Measurements from ENCODE around the gene ABHD6.

ABHD6 gene

GRCh38 chr3:58237238-58237940 lies at the start of gene ABHD6 (continued):
- TF ChIP-seq, protein P1, sequence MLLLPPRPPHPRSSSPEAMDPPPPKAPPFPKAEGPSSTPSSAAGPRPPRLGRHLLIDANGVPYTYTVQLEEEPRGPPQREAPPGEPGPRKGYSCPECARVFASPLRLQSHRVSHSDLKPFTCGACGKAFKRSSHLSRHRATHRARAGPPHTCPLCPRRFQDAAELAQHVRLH (tag by site-specific recombination; IDR thresholded peaks at IDR 0.05) = no peak
- TF ChIP-seq KLF16 (tag by site-specific recombination; IDR thresholded peaks at IDR 0.05) (peak; percentile 81; the same call in 1 of the 2 replicates), ZNF155 (tag by site-specific recombination; IDR thresholded peaks at IDR 0.05) (no peak), ZFP3 (tag by site-specific recombination; IDR thresholded peaks at IDR 0.05; ENCODE audit: low read depth) (no peak), ZNF501 (tag by site-specific recombination; IDR thresholded peaks at IDR 0.05) (no peak), ZNF639 (tag by site-specific recombination; IDR thresholded peaks at IDR 0.05) (no peak), ZBTB48 (tag by site-specific recombination; IDR thresholded peaks at IDR 0.05) (no peak), ZNF112 (tag by site-specific recombination; IDR thresholded peaks at IDR 0.05) (no peak), PRDM4 (tag by site-specific recombination; IDR thresholded peaks at IDR 0.05) (no peak), ZNF707 (tag by site-specific recombination; IDR thresholded peaks at IDR 0.05) (no peak), FEZF1 (tag by site-specific recombination; IDR thresholded peaks at IDR 0.05) (no peak), ZNF548 (tag by site-specific recombination; IDR thresholded peaks at IDR 0.05) (no peak), AEBP2 (tag by site-specific recombination; IDR thresholded peaks at IDR 0.05; ENCODE audit: borderline replicate concordance) (no peak), ZNF660 (tag by site-specific recombination; IDR thresholded peaks at IDR 0.05) (peak; percentile 31; the same call in 1 of the 2 replicates), ZNF426 (tag by site-specific recombination; IDR thresholded peaks at IDR 0.05) (no peak), ZFP69B (tag by site-specific recombination; IDR thresholded peaks at IDR 0.05) (no peak), ZNF211 (tag by site-specific recombination; IDR thresholded peaks at IDR 0.05; ENCODE audit: low read depth) (no peak), PBX3 (CRISPR knock-in tag; IDR thresholded peaks at IDR 0.05) (0 out of 2 replicates have a peak, but pooled peaks have one; percentile 38)
- TF ChIP-seq, protein P2, sequence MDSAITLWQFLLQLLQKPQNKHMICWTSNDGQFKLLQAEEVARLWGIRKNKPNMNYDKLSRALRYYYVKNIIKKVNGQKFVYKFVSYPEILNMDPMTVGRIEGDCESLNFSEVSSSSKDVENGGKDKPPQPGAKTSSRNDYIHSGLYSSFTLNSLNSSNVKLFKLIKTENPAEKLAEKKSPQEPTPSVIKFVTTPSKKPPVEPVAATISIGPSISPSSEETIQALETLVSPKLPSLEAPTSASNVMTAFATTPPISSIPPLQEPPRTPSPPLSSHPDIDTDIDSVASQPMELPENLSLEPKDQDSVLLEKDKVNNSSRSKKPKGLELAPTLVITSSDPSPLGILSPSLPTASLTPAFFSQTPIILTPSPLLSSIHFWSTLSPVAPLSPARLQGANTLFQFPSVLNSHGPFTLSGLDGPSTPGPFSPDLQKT (IDR thresholded peaks at IDR 0.05; ENCODE audit: borderline replicate concordance, low read depth, low read length) = no peak
- TF ChIP-seq, protein P3, sequence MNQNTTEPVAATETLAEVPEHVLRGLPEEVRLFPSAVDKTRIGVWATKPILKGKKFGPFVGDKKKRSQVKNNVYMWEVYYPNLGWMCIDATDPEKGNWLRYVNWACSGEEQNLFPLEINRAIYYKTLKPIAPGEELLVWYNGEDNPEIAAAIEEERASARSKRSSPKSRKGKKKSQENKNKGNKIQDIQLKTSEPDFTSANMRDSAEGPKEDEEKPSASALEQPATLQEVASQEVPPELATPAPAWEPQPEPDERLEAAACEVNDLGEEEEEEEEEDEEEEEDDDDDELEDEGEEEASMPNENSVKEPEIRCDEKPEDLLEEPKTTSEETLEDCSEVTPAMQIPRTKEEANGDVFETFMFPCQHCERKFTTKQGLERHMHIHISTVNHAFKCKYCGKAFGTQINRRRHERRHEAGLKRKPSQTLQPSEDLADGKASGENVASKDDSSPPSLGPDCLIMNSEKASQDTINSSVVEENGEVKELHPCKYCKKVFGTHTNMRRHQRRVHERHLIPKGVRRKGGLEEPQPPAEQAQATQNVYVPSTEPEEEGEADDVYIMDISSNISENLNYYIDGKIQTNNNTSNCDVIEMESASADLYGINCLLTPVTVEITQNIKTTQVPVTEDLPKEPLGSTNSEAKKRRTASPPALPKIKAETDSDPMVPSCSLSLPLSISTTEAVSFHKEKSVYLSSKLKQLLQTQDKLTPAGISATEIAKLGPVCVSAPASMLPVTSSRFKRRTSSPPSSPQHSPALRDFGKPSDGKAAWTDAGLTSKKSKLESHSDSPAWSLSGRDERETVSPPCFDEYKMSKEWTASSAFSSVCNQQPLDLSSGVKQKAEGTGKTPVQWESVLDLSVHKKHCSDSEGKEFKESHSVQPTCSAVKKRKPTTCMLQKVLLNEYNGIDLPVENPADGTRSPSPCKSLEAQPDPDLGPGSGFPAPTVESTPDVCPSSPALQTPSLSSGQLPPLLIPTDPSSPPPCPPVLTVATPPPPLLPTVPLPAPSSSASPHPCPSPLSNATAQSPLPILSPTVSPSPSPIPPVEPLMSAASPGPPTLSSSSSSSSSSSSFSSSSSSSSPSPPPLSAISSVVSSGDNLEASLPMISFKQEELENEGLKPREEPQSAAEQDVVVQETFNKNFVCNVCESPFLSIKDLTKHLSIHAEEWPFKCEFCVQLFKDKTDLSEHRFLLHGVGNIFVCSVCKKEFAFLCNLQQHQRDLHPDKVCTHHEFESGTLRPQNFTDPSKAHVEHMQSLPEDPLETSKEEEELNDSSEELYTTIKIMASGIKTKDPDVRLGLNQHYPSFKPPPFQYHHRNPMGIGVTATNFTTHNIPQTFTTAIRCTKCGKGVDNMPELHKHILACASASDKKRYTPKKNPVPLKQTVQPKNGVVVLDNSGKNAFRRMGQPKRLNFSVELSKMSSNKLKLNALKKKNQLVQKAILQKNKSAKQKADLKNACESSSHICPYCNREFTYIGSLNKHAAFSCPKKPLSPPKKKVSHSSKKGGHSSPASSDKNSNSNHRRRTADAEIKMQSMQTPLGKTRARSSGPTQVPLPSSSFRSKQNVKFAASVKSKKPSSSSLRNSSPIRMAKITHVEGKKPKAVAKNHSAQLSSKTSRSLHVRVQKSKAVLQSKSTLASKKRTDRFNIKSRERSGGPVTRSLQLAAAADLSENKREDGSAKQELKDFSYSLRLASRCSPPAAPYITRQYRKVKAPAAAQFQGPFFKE (tag by site-specific recombination; IDR thresholded peaks at IDR 0.05; ENCODE audit: borderline replicate concordance) = no peak
- TF ChIP-seq, protein P4, sequence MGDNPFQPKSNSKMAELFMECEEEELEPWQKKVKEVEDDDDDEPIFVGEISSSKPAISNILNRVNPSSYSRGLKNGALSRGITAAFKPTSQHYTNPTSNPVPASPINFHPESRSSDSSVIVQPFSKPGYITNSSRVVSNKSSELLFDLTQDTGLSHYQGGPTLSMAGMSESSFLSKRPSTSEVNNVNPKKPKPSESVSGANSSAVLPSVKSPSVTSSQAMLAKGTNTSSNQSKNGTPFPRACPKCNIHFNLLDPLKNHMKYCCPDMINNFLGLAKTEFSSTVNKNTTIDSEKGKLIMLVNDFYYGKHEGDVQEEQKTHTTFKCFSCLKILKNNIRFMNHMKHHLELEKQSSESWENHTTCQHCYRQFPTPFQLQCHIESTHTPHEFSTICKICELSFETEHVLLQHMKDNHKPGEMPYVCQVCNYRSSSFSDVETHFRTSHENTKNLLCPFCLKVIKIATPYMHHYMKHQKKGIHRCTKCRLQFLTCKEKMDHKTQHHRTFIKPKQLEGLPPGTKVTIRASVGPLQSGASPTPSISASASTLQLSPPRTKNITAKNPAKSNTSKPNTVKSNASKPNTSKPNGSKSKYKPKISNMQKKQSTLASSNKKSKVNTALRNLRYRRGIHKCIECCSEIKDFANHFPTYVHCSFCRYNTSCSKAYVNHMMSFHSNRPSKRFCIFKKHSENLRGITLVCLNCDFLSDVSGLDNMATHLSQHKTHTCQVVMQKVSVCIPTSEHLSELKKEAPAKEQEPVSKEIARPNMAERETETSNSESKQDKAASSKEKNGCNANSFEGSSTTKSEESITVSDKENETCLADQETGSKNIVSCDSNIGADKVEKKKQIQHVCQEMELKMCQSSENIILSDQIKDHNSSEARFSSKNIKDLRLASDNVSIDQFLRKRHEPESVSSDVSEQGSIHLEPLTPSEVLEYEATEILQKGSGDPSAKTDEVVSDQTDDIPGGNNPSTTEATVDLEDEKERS (tag by site-specific recombination; IDR thresholded peaks at IDR 0.05) = no peak

Data from HEK293 (cell line).